HepG2 (cell line): ENCODE measurements around the gene OVCH2. TPM values are rescaled to one million over a fixed set of nuclear protein-coding genes. Genes with fewer than 3 reads are reported as not detected.

ENCODE experiments used
- ATAC-seq: fragments of 200-7000 bp; cut with Tn5 transposase; 3 replicates; pipeline ENCODE4 v1.9.1; 2020; ENCODE audit warnings: mild to moderate bottlenecking, moderate library complexity
- BruUV-seq: library from RNA; stranded (reverse); fragments of 400-500 nt; replicated peaks from 2 replicates; lab custom pipeline; 2021; lab: Mats Ljungman, UMichigan
- CTCF ChIA-PET: fragments of 300-600 bp; formaldehyde crosslinking; extraction: SDS; loops from one replicate; lab custom pipeline; 2021; ENCODE audit warnings: low total read pairs, inconsistent platforms, low intra/inter-chr PET ratio; lab: Yijun Ruan, JAX
- POLR2A ChIA-PET: fragments of 350-600 bp; sonication (Branson Sonifier 250); formaldehyde crosslinking; loops from one replicate; lab custom pipeline; 2020; ENCODE audit warnings: antibody characterized with exemption, inconsistent platforms; lab: Yijun Ruan, JAX
- DNase-seq: peaks from one replicate; pipeline ENCODE4 v3.0.0-alpha.2; 2015; ENCODE audit warnings: low spot score
- FAIRE-seq: peaks from 3 replicates; lab custom pipeline; 2011; peaks lifted over from hg19 to GRCh38; lab: Jason Lieb, UNC
- H2AFZ ChIP-seq: one replicate; pipeline ENCODE4 v1.6.1; 2011; ENCODE audit warnings: low read length, inconsistent platforms
- H3K27ac ChIP-seq: fragments of 300-600 bp; 3 replicates; pipeline ENCODE4 v1.8.0; 2011; ENCODE audit warnings: mixed run types, mild to moderate bottlenecking, mixed read lengths, low read length, inconsistent platforms; ENCODE audit not compliant: insufficient read depth; ENCODE audit errors: extremely low read length
- H3K27me3 ChIP-seq, 2 experiments: fragments of 200-600 bp in 1 of 2; 2 replicates in 1 of 2; 3 replicates in 1 of 2; pipeline versions ENCODE4 v1.6.0 to v1.8.0; 2011; ENCODE audit warnings: low read length in 2 of 2, mild to moderate bottlenecking in 2 of 2, moderate library complexity in 2 of 2, inconsistent platforms in 1 of 2; ENCODE audit not compliant: insufficient read depth in 2 of 2, control insufficient read depth in 1 of 2
- H3K36me3 ChIP-seq, 2 experiments: fragments of 200-600 bp in 1 of 2; replicated peaks in 1 of 2; 2 replicates in 1 of 2; 3 replicates in 1 of 2; pipeline versions ENCODE4 v1.5.1 to v1.8.0; 2011; ENCODE audit warnings: low read length in 2 of 2, inconsistent platforms in 1 of 2; ENCODE audit not compliant: insufficient read depth in 2 of 2, control insufficient read depth in 1 of 2
- H3K4me1 ChIP-seq: 2 replicates; pipeline ENCODE4 v1.5.1; 2012; ENCODE audit warnings: low read length, inconsistent platforms; ENCODE audit not compliant: insufficient read depth
- H3K4me2 ChIP-seq: 2 replicates; pipeline ENCODE4 v1.6.0; 2011; ENCODE audit warnings: low read depth, low read length, inconsistent platforms
- H3K4me3 ChIP-seq, 3 experiments: fragments of 200-600 bp in 1 of 3; sonication (generic), shearing (Covaris generic) in 1 of 3; replicated peaks in 1 of 3; 2 replicates each; pipeline ENCODE4 v1.5.1; 2011 to 2016; ENCODE audit warnings: low read length in 3 of 3, inconsistent platforms in 2 of 3, low read depth in 2 of 3, mild to moderate bottlenecking in 2 of 3, control low read depth in 1 of 3, mixed read lengths in 1 of 3; ENCODE audit not compliant: insufficient read depth in 1 of 3
- H3K79me2 ChIP-seq: one replicate; pipeline ENCODE4 v1.6.1; 2011; ENCODE audit warnings: low read length, inconsistent platforms; ENCODE audit not compliant: insufficient read depth
- H3K9ac ChIP-seq: 2 replicates; pipeline ENCODE4 v1.6.0; 2011; ENCODE audit warnings: mild to moderate bottlenecking, low read depth, low read length, inconsistent platforms; ENCODE audit not compliant: insufficient read depth
- H3K9me3 ChIP-seq: 2 replicates; pipeline ENCODE4 v1.5.1; 2012; ENCODE audit warnings: mild to moderate bottlenecking, low read length
- H4K20me1 ChIP-seq: 2 replicates; pipeline ENCODE4 v1.6.0; 2011; ENCODE audit warnings: inconsistent platforms, mild to moderate bottlenecking, low read length, moderate library complexity; ENCODE audit not compliant: insufficient read depth
- EEA1 ChIP-seq: sonication (generic); formaldehyde crosslinking; IDR thresholded peaks from 2 replicates; pipeline ENCODE4 v1.5.1; 2020; ENCODE audit warnings: mild to moderate bottlenecking, missing genetic modification reagents, borderline replicate concordance
- ISX ChIP-seq: sonication (generic); formaldehyde crosslinking; conservative IDR thresholded peaks from 2 replicates; pipeline ENCODE4 v1.5.0; 2020; ENCODE audit warnings: missing genetic modification reagents
- KDM1A ChIP-seq: IDR thresholded peaks from 2 replicates; pipeline ENCODE4 v1.6.1; 2016; ENCODE audit warnings: missing compliant biosample characterization
- MIER3 ChIP-seq: IDR thresholded peaks from 2 replicates; pipeline ENCODE4 v1.6.1; 2016; ENCODE audit warnings: missing compliant biosample characterization, borderline replicate concordance
- MLXIP ChIP-seq: sonication (generic); formaldehyde crosslinking; IDR thresholded peaks from 2 replicates; pipeline ENCODE4 v1.9.0; 2021; ENCODE audit warnings: missing genetic modification reagents, borderline replicate concordance
- RFX1 ChIP-seq: fragments of 450-650 bp; IDR thresholded peaks from 2 replicates; pipeline ENCODE4 v1.6.1; 2017
- SATB2 ChIP-seq: sonication (generic); formaldehyde crosslinking; IDR thresholded peaks from 2 replicates; pipeline ENCODE4 v1.5.0; 2020; ENCODE audit warnings: missing genetic modification reagents
- SNAPC2 ChIP-seq: sonication (generic); formaldehyde crosslinking; IDR thresholded peaks from 2 replicates; pipeline ENCODE4 v1.8.1; 2022; ENCODE audit warnings: mild to moderate bottlenecking, missing genetic modification reagents
- ZBTB7B ChIP-seq: sonication (generic); formaldehyde crosslinking; IDR thresholded peaks from 2 replicates; pipeline ENCODE4 v1.4.0; 2020; ENCODE audit warnings: missing genetic modification reagents
- ZNF101 ChIP-seq: sonication (generic); formaldehyde crosslinking; IDR thresholded peaks from 2 replicates; pipeline ENCODE4 v1.4.0; 2020; ENCODE audit warnings: mild to moderate bottlenecking, low read depth, missing genetic modification reagents, borderline replicate concordance
- ZNF644 ChIP-seq: IDR thresholded peaks from 2 replicates; pipeline ENCODE4 v1.6.1; 2016; ENCODE audit warnings: low read depth
- ZNF749 ChIP-seq: sonication (generic); formaldehyde crosslinking; IDR thresholded peaks from 2 replicates; pipeline ENCODE4 v1.8.0; 2022; ENCODE audit warnings: mild to moderate bottlenecking, missing genetic modification reagents, moderate library complexity, borderline replicate concordance
- WGBS: methylation state at CpG from one replicate; pipeline ENCODE4 v1.1.6; 2017; ENCODE audit warnings: low lambda C conversion rate; 5-methylcytosine and 5-hydroxymethylcytosine counted together
- in situ Hi-C: cut with HindIII; loops from 2 replicates; pipeline ENCODE4 v1.10.0; 2017; ENCODE audit warnings: low pct_unique_long_range_greater_than_20kb; ENCODE audit not compliant: extremely low pct_ligation_motif_present
- intact Hi-C: fragments of 100-400 bp; cut with micrococcal nuclease; formaldehyde crosslinking; loops from one replicate; pipeline ENCODE4 v1.10.0; 2022; ENCODE audit not compliant: unreplicated experiment
- polyA plus RNA-seq, 8 experiments: library from polyadenylated mRNA; depleted of rRNA in 3 of 8; stranded (reverse) in 7 of 8; unstranded in 1 of 8; fragments of >200 nt; fragmentation: Illumina TruSeq in 4 of 8; extraction: Trizol in 4 of 8; gene quantifications; 2 replicates each; pipeline versions ENCODE4 v1.2.1 to v1.2.3, GENCODE V29; 2011 to 2016; ENCODE audit warnings: low read depth in 4 of 8, missing spikeins in 1 of 8, mixed read lengths in 1 of 8; ENCODE audit not compliant: insufficient read depth in 1 of 8
- total RNA-seq, 5 experiments: library from RNA; depleted of rRNA; stranded (reverse); fragments of >200 nt; fragmentation: Illumina TruSeq; extraction: Trizol; gene quantifications; 2 replicates each; pipeline ENCODE4 v1.2.3, GENCODE V29; 2016; ENCODE audit warnings: low read depth in 1 of 5
- TF ChIP-seq, protein P1 (sequence below): sonication (generic); formaldehyde crosslinking; IDR thresholded peaks from 2 replicates; pipeline ENCODE4 v1.4.0; 2020; ENCODE audit warnings: missing genetic modification reagents; ENCODE audit errors: not compliant biosample characterization
- TF ChIP-seq, protein P2 (sequence below): sonication (generic); formaldehyde crosslinking; conservative IDR thresholded peaks from 2 replicates; pipeline ENCODE4 v1.8.0; 2022; ENCODE audit warnings: missing genetic modification reagents
- TF ChIP-seq, protein P3 (sequence below): sonication (generic); formaldehyde crosslinking; conservative IDR thresholded peaks from 2 replicates; pipeline ENCODE4 v1.5.0; 2020; ENCODE audit warnings: missing genetic modification reagents

OVCH2 gene
- total and polyA plus RNA-seq, 2 of the 13 experiments (the other 11 are each of a cell fraction or from before 2014, with no cell fraction given) = not detected

GRCh38 chr11:7664867-7665266, 41.4 kb downstream of the OVCH2 start:
- Histone ChIP-seq H3K27ac (no peak overlapping the region), H2AFZ (no peak overlapping the region), H3K36me3 (no peaks in the 10 kb centered on the region; a peak in 1 of 5 replicates), H3K9me3 (no peaks in the 10 kb centered on the region), H4K20me1 (no peaks in the 10 kb centered on the region), H3K9ac (no peak overlapping the region)
- FAIRE-seq (no peak), ATAC-seq (no peak)
- in situ Hi-C loops = no loop called here
- WGBS = 78% methylated on average over 6 of the region's 6 CpGs
- CTCF ChIA-PET = interaction anchor here (1.3 to 2.6 kb wide), 3 partner anchors 93 to 312 kb away, joined by 3 to 27 read pairs (median 7); no protein-coding TSS in a partner anchor
- no TSS peak for BruUV-seq
- no peak for TF ChIP-seq ZNF644 (CRISPR knock-in tag)
- no peak for TF ChIP-seq ZNF101 (CRISPR knock-in tag)
- TF ChIP-seq, protein P1, sequence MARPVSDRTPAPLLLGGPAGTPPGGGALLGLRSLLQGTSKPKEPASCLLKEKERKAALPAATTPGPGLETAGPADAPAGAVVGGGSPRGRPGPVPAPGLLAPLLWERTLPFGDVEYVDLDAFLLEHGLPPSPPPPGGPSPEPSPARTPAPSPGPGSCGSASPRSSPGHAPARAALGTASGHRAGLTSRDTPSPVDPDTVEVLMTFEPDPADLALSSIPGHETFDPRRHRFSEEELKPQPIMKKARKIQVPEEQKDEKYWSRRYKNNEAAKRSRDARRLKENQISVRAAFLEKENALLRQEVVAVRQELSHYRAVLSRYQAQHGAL = no peak
- no peak for TF ChIP-seq ZNF749 (CRISPR knock-in tag)
- TF ChIP-seq RFX1 = no peak
- TF ChIP-seq MIER3 (CRISPR knock-in tag) = no peak
- TF ChIP-seq, protein P2, sequence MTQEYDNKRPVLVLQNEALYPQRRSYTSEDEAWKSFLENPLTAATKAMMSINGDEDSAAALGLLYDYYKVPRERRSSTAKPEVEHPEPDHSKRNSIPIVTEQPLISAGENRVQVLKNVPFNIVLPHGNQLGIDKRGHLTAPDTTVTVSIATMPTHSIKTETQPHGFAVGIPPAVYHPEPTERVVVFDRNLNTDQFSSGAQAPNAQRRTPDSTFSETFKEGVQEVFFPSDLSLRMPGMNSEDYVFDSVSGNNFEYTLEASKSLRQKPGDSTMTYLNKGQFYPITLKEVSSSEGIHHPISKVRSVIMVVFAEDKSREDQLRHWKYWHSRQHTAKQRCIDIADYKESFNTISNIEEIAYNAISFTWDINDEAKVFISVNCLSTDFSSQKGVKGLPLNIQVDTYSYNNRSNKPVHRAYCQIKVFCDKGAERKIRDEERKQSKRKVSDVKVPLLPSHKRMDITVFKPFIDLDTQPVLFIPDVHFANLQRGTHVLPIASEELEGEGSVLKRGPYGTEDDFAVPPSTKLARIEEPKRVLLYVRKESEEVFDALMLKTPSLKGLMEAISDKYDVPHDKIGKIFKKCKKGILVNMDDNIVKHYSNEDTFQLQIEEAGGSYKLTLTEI (CRISPR knock-in tag) = no peak
- TF ChIP-seq KDM1A = no peak
- TF ChIP-seq, protein P3, sequence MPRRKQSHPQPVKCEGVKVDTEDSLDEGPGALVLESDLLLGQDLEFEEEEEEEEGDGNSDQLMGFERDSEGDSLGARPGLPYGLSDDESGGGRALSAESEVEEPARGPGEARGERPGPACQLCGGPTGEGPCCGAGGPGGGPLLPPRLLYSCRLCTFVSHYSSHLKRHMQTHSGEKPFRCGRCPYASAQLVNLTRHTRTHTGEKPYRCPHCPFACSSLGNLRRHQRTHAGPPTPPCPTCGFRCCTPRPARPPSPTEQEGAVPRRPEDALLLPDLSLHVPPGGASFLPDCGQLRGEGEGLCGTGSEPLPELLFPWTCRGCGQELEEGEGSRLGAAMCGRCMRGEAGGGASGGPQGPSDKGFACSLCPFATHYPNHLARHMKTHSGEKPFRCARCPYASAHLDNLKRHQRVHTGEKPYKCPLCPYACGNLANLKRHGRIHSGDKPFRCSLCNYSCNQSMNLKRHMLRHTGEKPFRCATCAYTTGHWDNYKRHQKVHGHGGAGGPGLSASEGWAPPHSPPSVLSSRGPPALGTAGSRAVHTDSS (CRISPR knock-in tag) = no peak
- TF ChIP-seq ZBTB7B (CRISPR knock-in tag) = no peak
- TF ChIP-seq MLXIP (CRISPR knock-in tag) = no peak
- no peak for TF ChIP-seq SNAPC2 (CRISPR knock-in tag)
- TF ChIP-seq SATB2 = no peak
- TF ChIP-seq ISX (CRISPR knock-in tag) = no peak
- TF ChIP-seq EEA1 (CRISPR knock-in tag) = no peak
- TF ChIP-seq, all 625 proteins: peak for 0
- H3K27me3 ChIP-seq = no peaks in the 10 kb centered on the region
- H3K4me3 ChIP-seq = no peak overlapping the region
- H3K4me2 ChIP-seq = no peak overlapping the region
- intact Hi-C loops = loop anchor here (1.0 to 2.0 kb wide), 4 partner anchors 93 to 312 kb away; partner anchors contain the start of gene PPFIBP2
- no peak for DNase-seq
- POLR2A ChIA-PET = interaction anchor here (1.9 kb wide), 1 partner anchor 93 kb away, joined by 10 read pairs; no protein-coding TSS in a partner anchor
- H3K79me2 ChIP-seq = no peaks in the 10 kb centered on the region
- 0 out of 2 replicates have a peak, but pooled peaks cover 8% of the 10 kb centered on the region for H3K4me1 ChIP-seq
